Ishikawa (cell line): ENCODE measurements around the gene FHL1.

Experiments used
- CEBPB ChIP-seq: IDR thresholded peaks from 2 replicates; pipeline ENCODE4 v1.6.1; 2012
- CREB1 ChIP-seq: IDR thresholded peaks from 2 replicates; pipeline ENCODE4 v1.6.1; 2012; ENCODE audit warnings: low read depth
- EGR1 ChIP-seq: IDR thresholded peaks from 2 replicates; pipeline ENCODE4 v1.6.1; 2012
- EP300 ChIP-seq: IDR thresholded peaks from 2 replicates; pipeline ENCODE4 v1.6.1; 2012; ENCODE audit warnings: borderline replicate concordance
- FOXM1 ChIP-seq: IDR thresholded peaks from 2 replicates; pipeline ENCODE4 v1.6.1; 2012; ENCODE audit warnings: low read depth, borderline replicate concordance
- NFIC ChIP-seq: IDR thresholded peaks from 2 replicates; pipeline ENCODE4 v1.6.1; 2012
- RAD21 ChIP-seq: IDR thresholded peaks from 2 replicates; pipeline ENCODE4 v1.6.1; 2012; ENCODE audit warnings: low read depth
- TAF1 ChIP-seq: IDR thresholded peaks from 2 replicates; pipeline ENCODE4 v1.6.1; 2012; ENCODE audit warnings: low read depth, mild to moderate bottlenecking
- TCF12 ChIP-seq: IDR thresholded peaks from 2 replicates; pipeline ENCODE4 v1.6.1; 2012; ENCODE audit warnings: low read depth
- TEAD4 ChIP-seq: IDR thresholded peaks from 2 replicates; pipeline ENCODE4 v1.6.1; 2012
- YY1 ChIP-seq: IDR thresholded peaks from 2 replicates; pipeline ENCODE4 v1.6.1; 2012; ENCODE audit warnings: low read depth
- ZBTB7A ChIP-seq: IDR thresholded peaks from 2 replicates; pipeline ENCODE4 v1.6.1; 2012; ENCODE audit warnings: low read depth
- TF ChIP-seq, protein P1 (sequence below): IDR thresholded peaks from 2 replicates; pipeline ENCODE4 v1.6.1; 2012
- TF ChIP-seq, protein P2 (sequence below): IDR thresholded peaks from 2 replicates; pipeline ENCODE4 v1.6.1; 2012; ENCODE audit warnings: low read depth, mild to moderate bottlenecking
- TF ChIP-seq, protein P3 (sequence below): IDR thresholded peaks from 2 replicates; pipeline ENCODE4 v1.6.1; 2012

FHL1 gene

DNA sequence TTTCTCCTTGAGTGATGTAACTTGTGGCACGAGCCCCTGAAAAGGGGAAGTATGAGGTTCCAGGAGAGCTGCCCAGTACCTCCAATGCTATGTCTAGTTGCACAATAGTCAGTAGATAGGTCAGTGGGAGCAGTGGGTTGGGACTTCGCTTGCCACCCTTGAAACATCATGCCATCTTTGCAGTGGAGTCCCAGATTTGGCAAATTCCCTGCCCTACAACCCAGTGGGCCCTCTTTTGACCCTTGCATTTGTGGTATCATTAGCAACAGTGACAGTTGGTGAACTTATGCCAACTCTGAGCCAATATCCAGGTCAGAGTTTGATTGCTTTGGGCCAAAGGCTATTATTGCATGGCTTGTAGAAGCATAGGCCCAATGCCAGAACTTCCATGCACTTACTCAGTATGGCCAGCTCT, 12.3 kb downstream of the FHL1 start:
- TF ChIP-seq YY1 (no peak), TCF12 (no peak), CEBPB (no peak), TEAD4 (no peak), FOXM1 (no peak), EGR1 (no peak), ZBTB7A (no peak), TAF1 (no peak), CREB1 (no peak), NFIC (no peak), RAD21 (no peak), EP300 (no peak)
- TF ChIP-seq, protein P1, sequence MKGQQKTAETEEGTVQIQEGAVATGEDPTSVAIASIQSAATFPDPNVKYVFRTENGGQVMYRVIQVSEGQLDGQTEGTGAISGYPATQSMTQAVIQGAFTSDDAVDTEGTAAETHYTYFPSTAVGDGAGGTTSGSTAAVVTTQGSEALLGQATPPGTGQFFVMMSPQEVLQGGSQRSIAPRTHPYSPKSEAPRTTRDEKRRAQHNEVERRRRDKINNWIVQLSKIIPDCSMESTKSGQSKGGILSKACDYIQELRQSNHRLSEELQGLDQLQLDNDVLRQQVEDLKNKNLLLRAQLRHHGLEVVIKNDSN, result no peak
- TF ChIP-seq, protein P2, sequence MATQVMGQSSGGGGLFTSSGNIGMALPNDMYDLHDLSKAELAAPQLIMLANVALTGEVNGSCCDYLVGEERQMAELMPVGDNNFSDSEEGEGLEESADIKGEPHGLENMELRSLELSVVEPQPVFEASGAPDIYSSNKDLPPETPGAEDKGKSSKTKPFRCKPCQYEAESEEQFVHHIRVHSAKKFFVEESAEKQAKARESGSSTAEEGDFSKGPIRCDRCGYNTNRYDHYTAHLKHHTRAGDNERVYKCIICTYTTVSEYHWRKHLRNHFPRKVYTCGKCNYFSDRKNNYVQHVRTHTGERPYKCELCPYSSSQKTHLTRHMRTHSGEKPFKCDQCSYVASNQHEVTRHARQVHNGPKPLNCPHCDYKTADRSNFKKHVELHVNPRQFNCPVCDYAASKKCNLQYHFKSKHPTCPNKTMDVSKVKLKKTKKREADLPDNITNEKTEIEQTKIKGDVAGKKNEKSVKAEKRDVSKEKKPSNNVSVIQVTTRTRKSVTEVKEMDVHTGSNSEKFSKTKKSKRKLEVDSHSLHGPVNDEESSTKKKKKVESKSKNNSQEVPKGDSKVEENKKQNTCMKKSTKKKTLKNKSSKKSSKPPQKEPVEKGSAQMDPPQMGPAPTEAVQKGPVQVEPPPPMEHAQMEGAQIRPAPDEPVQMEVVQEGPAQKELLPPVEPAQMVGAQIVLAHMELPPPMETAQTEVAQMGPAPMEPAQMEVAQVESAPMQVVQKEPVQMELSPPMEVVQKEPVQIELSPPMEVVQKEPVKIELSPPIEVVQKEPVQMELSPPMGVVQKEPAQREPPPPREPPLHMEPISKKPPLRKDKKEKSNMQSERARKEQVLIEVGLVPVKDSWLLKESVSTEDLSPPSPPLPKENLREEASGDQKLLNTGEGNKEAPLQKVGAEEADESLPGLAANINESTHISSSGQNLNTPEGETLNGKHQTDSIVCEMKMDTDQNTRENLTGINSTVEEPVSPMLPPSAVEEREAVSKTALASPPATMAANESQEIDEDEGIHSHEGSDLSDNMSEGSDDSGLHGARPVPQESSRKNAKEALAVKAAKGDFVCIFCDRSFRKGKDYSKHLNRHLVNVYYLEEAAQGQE, result no peak
- TF ChIP-seq, protein P3, sequence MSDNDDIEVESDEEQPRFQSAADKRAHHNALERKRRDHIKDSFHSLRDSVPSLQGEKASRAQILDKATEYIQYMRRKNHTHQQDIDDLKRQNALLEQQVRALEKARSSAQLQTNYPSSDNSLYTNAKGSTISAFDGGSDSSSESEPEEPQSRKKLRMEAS, result no peak

DNA sequence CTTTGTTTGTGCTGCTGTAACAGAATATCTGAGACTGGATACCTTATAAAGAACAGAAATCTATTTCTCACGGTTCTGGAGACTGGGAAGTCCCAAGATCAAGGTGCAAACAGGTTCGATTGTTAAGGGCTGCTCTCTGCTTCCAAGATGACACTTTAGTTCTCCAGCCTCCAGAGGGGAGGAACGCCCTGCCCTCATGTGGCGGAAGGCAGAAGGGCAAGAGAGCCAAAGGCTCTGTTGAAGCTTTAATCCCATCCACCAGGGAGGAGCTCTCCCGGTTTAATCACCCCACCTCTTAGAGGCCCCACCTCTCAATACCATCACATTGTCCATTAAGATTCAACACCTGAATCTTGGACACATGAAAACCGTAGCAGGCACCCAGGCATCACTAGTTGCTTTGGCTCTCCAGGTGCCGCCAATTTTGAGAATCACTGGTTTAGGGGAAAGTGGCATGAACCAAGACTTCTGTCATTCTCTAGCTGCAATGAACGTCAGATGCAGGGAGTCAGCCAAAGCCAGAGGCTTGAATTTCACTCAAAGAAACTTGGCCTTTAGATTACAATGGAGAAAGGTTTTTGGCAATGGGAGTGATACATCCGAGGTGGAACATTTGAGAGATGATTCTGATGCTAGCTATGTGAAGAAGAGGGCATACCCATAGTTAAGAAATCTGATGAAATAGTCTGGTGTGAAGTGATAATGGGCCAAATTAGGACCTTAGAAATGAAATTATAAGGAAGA, 15.7 kb downstream of the FHL1 start:
- TF ChIP-seq RAD21 (peak; percentile 59), TCF12 (no peak), EGR1 (no peak), FOXM1 (no peak)

DNA sequence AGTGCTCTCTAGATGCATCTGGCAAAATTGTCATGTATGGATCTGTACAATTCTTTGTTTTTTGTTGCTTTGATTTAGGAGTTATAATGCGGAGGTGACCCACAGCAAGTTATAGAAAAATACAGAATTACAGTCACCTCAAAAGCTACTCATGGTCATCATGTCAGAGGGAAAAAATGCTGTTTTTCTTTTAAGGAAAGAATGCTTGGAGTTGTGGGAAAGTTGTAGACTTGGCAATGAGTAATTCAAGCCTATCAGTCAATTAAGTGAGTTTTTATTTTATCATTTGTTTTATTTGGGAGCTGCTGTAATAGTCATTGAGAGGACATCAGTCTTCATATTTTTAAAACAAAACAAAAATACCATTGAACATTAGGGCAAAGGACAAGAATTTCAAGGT, 16.4 kb downstream of the FHL1 start:
- TF ChIP-seq YY1, result no peak
- TF ChIP-seq EGR1, result no peak
- no peak for TF ChIP-seq CREB1
- no peak for TF ChIP-seq TAF1
- TF ChIP-seq, protein P3, result no peak
- TF ChIP-seq RAD21, result no peak
- TF ChIP-seq FOXM1, result no peak
- TF ChIP-seq EP300, result no peak
- no peak for TF ChIP-seq CEBPB
- no peak for TF ChIP-seq ZBTB7A
- TF ChIP-seq, protein P2, result no peak
- TF ChIP-seq NFIC, result no peak
- no peak for TF ChIP-seq TCF12

DNA sequence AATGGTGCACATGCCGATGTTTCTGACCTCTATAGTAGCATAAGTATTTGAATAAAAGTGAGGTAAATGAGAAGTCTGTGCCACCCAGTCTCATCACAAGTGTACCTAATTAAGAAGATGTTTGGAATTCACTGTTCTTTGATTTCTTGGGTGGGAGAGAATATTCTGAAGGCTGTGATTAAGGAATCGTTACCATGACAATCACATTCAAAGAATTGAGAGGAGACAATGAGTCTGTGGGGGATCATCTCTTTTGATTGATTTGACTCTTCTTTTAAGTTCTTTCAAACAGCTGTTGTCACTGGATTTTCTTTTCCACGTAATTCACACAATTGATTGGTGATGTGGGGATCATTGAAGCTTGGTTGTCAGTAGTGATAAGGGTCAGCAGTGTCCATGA, 18.1 kb downstream of the FHL1 start:
- TF ChIP-seq, protein P1, result no peak
- TF ChIP-seq EP300 (no peak), TCF12 (no peak)

DNA sequence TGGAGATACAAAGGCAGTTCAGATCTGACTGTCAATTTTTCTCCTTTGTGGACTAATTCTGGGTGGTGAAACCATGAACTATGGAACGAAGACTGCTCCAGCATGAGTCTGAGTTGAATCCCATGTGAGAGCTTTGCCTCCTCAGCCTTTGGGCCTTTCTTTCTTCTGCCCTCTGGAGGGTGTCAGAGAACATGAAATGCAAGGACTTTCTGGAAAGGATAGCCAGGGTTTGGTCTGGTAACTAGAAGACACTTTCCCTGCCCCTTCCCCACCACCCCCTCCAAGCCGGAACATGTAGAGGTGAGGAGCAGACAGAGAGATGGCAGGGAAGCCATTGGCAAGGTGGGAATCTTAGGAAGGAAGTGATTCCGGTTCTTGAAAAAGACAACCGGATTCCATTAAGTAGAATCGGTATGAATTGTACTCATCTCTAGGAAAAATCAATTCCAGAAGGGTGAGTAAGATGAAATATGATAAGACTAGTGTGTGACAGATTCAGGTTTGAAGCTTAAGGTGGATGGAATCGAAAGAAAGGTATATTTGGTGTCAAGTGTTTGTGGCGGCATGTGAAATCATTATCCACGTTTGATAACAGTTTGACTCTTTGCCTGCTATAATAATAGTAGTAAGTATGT, 19.0 kb downstream of the FHL1 start:
- TF ChIP-seq RAD21 (peak; percentile 44), FOXM1 (no peak)

DNA sequence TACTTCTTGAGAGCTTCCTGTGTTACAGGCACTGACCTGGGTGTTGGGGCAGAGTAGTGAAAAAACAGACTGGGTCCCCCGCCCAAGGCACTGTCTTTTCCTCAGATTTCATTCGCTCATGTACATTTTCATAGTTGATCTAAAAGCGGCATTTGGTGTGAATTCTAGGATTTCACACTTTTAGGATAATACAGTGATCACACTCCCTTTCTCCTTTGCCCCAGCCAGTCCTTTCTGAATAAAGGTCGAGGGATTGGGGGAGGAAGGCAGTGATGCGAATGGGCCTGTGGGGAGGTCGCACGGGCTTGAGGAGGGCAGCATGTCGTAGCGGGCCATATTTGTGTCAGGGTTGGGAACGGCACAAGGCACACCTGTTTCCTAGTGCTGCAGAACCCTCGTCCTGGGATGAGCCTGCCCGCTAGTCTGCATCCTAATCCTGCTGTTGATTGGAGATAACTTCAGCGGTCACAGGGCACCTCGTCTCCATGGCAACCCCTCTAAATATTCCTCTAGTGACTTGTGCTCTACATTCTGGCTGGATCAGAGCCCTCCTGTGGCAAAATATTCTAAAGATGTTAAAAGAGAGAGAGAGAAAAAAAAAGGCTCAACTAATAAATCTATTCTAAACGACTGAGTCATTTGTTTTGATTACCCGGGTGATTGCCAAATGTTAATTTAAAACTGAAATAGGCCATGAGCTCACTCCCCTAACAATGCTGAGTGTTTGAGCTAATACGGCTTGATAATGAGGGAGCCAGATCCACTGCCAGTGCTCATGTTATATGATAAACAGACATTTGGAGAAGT, 21.8 kb downstream of the FHL1 start:
- TF ChIP-seq ZBTB7A, result no peak
- no peak for TF ChIP-seq RAD21
- TF ChIP-seq NFIC, result no peak
- TF ChIP-seq TCF12, result no peak
- TF ChIP-seq, protein P2, result no peak
- TF ChIP-seq CEBPB, result no peak
- no peak for TF ChIP-seq EGR1
- TF ChIP-seq, protein P3, result no peak
- no peak for TF ChIP-seq YY1
- TF ChIP-seq TAF1, result no peak
- TF ChIP-seq FOXM1, result no peak
- no peak for TF ChIP-seq CREB1
- no peak for TF ChIP-seq EP300
- no peak for TF ChIP-seq TEAD4
- TF ChIP-seq, protein P1, result no peak
